ENCODE data around the gene MCFD2.

GRCh38 chr2:46877619-46878113, 37.9 kb downstream of the MCFD2 start:
- TF ChIP-seq CTCF (IDR thresholded peaks at IDR 0.05) (no peak), POLR2A (IDR thresholded peaks at IDR 0.05) (no peak)
